SK-N-SH (cell line): ENCODE data around the gene DIS3L2. TPM values are rescaled to one million over a fixed set of nuclear protein-coding genes. Genes with fewer than 3 reads are reported as not detected.

Source experiments
- CTCF ChIA-PET: fragments of 300-600, 350-600 bp; formaldehyde crosslinking; extraction: SDS; loops from one replicate; lab custom pipeline; 2021; lab: Yijun Ruan, JAX
- POLR2A ChIA-PET: fragments of 350-600 bp; sonication (Branson Sonifier 250); formaldehyde crosslinking; extraction: SDS; loops from one replicate; lab custom pipeline; 2020; ENCODE audit warnings: antibody characterized with exemption, inconsistent platforms; lab: Yijun Ruan, JAX
- DNase-seq: peaks from one replicate; pipeline ENCODE4 v3.0.0; 2012
- H2AFZ ChIP-seq: fragments of 200-600 bp; sonication (generic); 2 replicates; pipeline ENCODE4 v1.8.1; 2016; ENCODE audit warnings: antibody characterized with exemption, mild to moderate bottlenecking, low read depth
- H3F3A ChIP-seq: fragments of 200-600 bp; sonication (generic); replicated peaks from 2 replicates; pipeline ENCODE3; 2016; ENCODE audit warnings: antibody characterized with exemption, mild to moderate bottlenecking; ENCODE audit not compliant: insufficient read depth
- H3K27ac ChIP-seq, 2 experiments: fragments of 200-500 bp in 1 of 2; fragments of 200-600 bp in 1 of 2; sonication (Bioruptor generic) in 1 of 2; sonication (generic), shearing (Covaris generic) in 1 of 2; 2 replicates each; pipeline versions ENCODE4 v1.5.1 to v1.6.1; 2014 to 2016; ENCODE audit warnings: low read depth in 2 of 2, inconsistent platforms in 1 of 2, low read length in 1 of 2, mild to moderate bottlenecking in 1 of 2, mixed read lengths in 1 of 2
- H3K27me3 ChIP-seq: fragments of 200-600 bp; sonication (generic), shearing (Covaris generic); 2 replicates; pipeline ENCODE4 v1.6.1; 2016; ENCODE audit warnings: mixed run types; ENCODE audit not compliant: insufficient read depth
- H3K36me3 ChIP-seq, 2 experiments: fragments of 200-500 bp in 1 of 2; fragments of 200-600 bp in 1 of 2; sonication (Bioruptor generic) in 1 of 2; sonication (generic) in 1 of 2; replicated peaks in 1 of 2; 2 replicates each; pipeline versions ENCODE3 to v1.5.1; 2014 to 2016; ENCODE audit warnings: low read length in 1 of 2, mild to moderate bottlenecking in 1 of 2; ENCODE audit not compliant: insufficient read depth in 2 of 2, control insufficient read depth in 1 of 2
- H3K4me1 ChIP-seq, 2 experiments: fragments of 200-500 bp in 1 of 2; fragments of 200-600 bp in 1 of 2; sonication (Bioruptor generic) in 1 of 2; sonication (generic), shearing (Covaris generic) in 1 of 2; 2 replicates each; pipeline versions ENCODE4 v1.5.1 to v1.6.1; 2014 to 2016; ENCODE audit warnings: low read depth in 1 of 2, low read length in 1 of 2, mixed run types in 1 of 2; ENCODE audit not compliant: insufficient read depth in 2 of 2, control insufficient read depth in 1 of 2
- H3K4me2 ChIP-seq: fragments of 200-600 bp; sonication (generic), shearing (Covaris generic); 2 replicates; pipeline ENCODE4 v1.6.1; 2017; ENCODE audit warnings: mixed run types
- H3K4me3 ChIP-seq, 2 experiments: fragments of 200-500 bp in 1 of 2; fragments of 200-600 bp in 1 of 2; sonication (Bioruptor generic) in 1 of 2; sonication (generic), shearing (Covaris generic) in 1 of 2; 2 replicates each; pipeline versions ENCODE4 v1.5.1 to v1.8.1; 2014 to 2016; ENCODE audit warnings: low read depth in 2 of 2, inconsistent platforms in 1 of 2, low read length in 1 of 2, mild to moderate bottlenecking in 1 of 2, mixed read lengths in 1 of 2, moderate library complexity in 1 of 2
- H3K79me2 ChIP-seq: fragments of 200-600 bp; sonication (generic); 2 replicates; pipeline ENCODE4 v1.8.1; 2017; ENCODE audit warnings: mild to moderate bottlenecking; ENCODE audit not compliant: insufficient read depth
- H3K9ac ChIP-seq: fragments of 200-600 bp; sonication (generic); 2 replicates; pipeline ENCODE4 v1.6.1; 2017; ENCODE audit warnings: mixed run types
- H3K9me2 ChIP-seq: fragments of 200-600 bp; sonication (generic); 2 replicates; pipeline ENCODE4 v1.6.1; 2017; ENCODE audit warnings: mixed run types
- H3K9me3 ChIP-seq: fragments of 200-600 bp; sonication (generic); 2 replicates; pipeline ENCODE4 v1.6.1; 2017; ENCODE audit warnings: mixed run types, mild to moderate bottlenecking, moderate library complexity
- H4K20me1 ChIP-seq: fragments of 200-600 bp; sonication (generic); 2 replicates; pipeline ENCODE4 v1.6.1; 2017; ENCODE audit warnings: mild to moderate bottlenecking, mixed run types; ENCODE audit not compliant: insufficient read depth
- CHD2 ChIP-seq: fragments of 150-350 bp; IDR thresholded peaks from 2 replicates; pipeline ENCODE4 v1.6.1; 2018; ENCODE audit warnings: low read length; ENCODE audit not compliant: partially characterized antibody
- EP300 ChIP-seq, 2 experiments: IDR thresholded peaks; 2 replicates each; pipeline versions ENCODE4 v1.4.0 to v1.6.1; 2012; ENCODE audit warnings: borderline replicate concordance in 1 of 2, low read depth in 1 of 2, low read length in 1 of 2
- EZH2phosphoT487 ChIP-seq: fragments of 200-600 bp; sonication (generic); IDR thresholded peaks from 2 replicates; pipeline ENCODE4 v1.6.1; 2017; ENCODE audit warnings: low read depth, mixed run types, mild to moderate bottlenecking, antibody characterized with exemption, moderate library complexity, borderline replicate concordance
- FOSL2 ChIP-seq: IDR thresholded peaks from 2 replicates; pipeline ENCODE4 v1.4.0; 2012; ENCODE audit warnings: low read depth, mild to moderate bottlenecking, moderate library complexity, borderline replicate concordance
- FOXJ3 ChIP-seq: sonication (generic); formaldehyde crosslinking; IDR thresholded peaks from 2 replicates; pipeline ENCODE4 v1.5.1; 2020; ENCODE audit warnings: mild to moderate bottlenecking, missing genetic modification reagents
- GABPA ChIP-seq: IDR thresholded peaks from 2 replicates; pipeline ENCODE4 v1.4.0; 2012; ENCODE audit warnings: low read depth, mild to moderate bottlenecking
- GATA2 ChIP-seq: sonication (generic); formaldehyde crosslinking; IDR thresholded peaks from 2 replicates; pipeline ENCODE4 v1.5.0; 2020; ENCODE audit warnings: mild to moderate bottlenecking, missing genetic modification reagents
- JUND ChIP-seq: IDR thresholded peaks from 2 replicates; pipeline ENCODE4 v1.4.0; 2012
- NFIC ChIP-seq: IDR thresholded peaks from 2 replicates; pipeline ENCODE4 v1.4.0; 2012; ENCODE audit warnings: borderline replicate concordance
- POLR2AphosphoS5 ChIP-seq: IDR thresholded peaks from 2 replicates; pipeline ENCODE4 v1.6.1; 2012; ENCODE audit warnings: low read depth, low read length
- RCOR1 ChIP-seq: fragments of 150-350 bp; IDR thresholded peaks from 2 replicates; pipeline ENCODE4 v1.6.1; 2017; ENCODE audit warnings: antibody characterized with exemption, low read length
- RFX5 ChIP-seq: IDR thresholded peaks from 2 replicates; pipeline ENCODE4 v1.6.1; 2012; ENCODE audit warnings: mild to moderate bottlenecking, improper control_type of control experiment, low read length
- RXRA ChIP-seq: IDR thresholded peaks from 2 replicates; pipeline ENCODE4 v1.4.0; 2012; ENCODE audit warnings: low read depth, mild to moderate bottlenecking, borderline replicate concordance
- TAF1 ChIP-seq: IDR thresholded peaks from 2 replicates; pipeline ENCODE4 v1.6.1; 2012; ENCODE audit warnings: low read depth, mild to moderate bottlenecking, low read length, moderate library complexity, borderline replicate concordance
- TCF12 ChIP-seq: IDR thresholded peaks from 2 replicates; pipeline ENCODE4 v1.4.0; 2012
- TEAD4 ChIP-seq: IDR thresholded peaks from 2 replicates; pipeline ENCODE4 v1.4.0; 2012; ENCODE audit warnings: mild to moderate bottlenecking, borderline replicate concordance; ENCODE audit not compliant: insufficient read depth
- YY1 ChIP-seq: IDR thresholded peaks from 2 replicates; pipeline ENCODE4 v1.4.0; 2012; ENCODE audit warnings: low read depth, mild to moderate bottlenecking
- WGBS: methylation state at CpG from one replicate; pipeline ENCODE4 v1.1.6; 2017; ENCODE audit warnings: low lambda C conversion rate; 5-methylcytosine and 5-hydroxymethylcytosine counted together
- polyA plus RNA-seq, 3 experiments: library from polyadenylated mRNA; depleted of rRNA; stranded (reverse); fragments of >200 nt; gene quantifications; 2 replicates each; pipeline ENCODE4 v1.2.3, GENCODE V29; 2012
- TF ChIP-seq, protein P1 (sequence below): IDR thresholded peaks from 2 replicates; pipeline ENCODE4 v1.4.0; 2012; ENCODE audit warnings: low read depth, borderline replicate concordance
- TF ChIP-seq, protein P2 (sequence below): IDR thresholded peaks from 2 replicates; pipeline ENCODE4 v1.6.1; 2012; ENCODE audit warnings: mild to moderate bottlenecking, low read depth, low read length, moderate library complexity

The DIS3L2 gene
- polyA plus RNA-seq, 1 of the 3 experiments (the other 2 are of a cell fraction), result 17.9 TPM

DNA sequence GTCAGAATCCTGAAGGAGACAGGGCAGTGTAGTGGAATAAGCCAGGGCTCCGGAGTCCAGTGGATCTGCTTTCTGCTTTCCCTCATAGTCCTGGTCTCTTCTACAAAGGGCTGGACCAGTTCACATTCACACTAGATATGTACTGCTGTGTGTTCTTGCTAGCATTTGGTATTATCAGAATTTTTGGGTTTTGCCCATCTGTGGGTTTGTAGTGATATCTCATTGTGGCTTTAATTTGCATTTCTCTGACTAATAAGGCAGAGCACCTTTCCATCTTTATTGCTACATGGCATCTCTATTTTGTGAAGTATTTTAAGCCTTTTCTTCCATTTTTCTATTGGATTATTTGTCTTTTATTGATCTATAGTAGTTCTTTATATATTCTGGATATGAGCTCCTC, 114.8 kb downstream of the DIS3L2 start (continued):
- no peak for TF ChIP-seq RFX5
- TF ChIP-seq YY1, result no peak
- TF ChIP-seq EP300 (IDR thresholded peaks at IDR 0.05; ENCODE audit: borderline replicate concordance in 1 of 2, low read depth in 1 of 2, low read length in 1 of 2), result no peak
- no peak for TF ChIP-seq FOSL2

DNA sequence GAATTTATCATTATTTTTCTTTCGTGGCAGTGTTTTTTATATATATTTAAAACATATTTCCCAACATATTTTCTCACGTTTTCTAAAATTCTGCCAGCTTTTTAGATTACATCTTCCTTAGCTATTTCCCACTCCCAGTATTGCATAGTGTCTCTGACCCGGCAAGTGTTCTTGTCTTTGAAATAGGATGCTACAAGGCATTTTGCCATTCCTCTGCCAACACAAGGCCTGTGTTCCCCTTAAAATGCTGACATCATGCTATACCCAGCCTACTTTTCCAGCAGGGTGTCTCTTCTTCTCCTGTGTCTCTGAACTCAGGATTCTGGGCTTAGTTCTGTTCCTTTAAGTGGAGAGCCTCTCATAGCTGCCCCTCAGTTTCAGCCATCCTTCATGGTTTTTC, 115.2 kb downstream of the DIS3L2 start:
- POLR2A ChIA-PET, result no interaction called here

More for the DNA sequence above, 115.2 kb downstream of the DIS3L2 start:
- Histone ChIP-seq H4K20me1 (peaks cover 3% of the 10 kb centered on the region; the same call in 1 of the 2 replicates), H2AFZ (no peak overlapping the region), H3K4me3 (no peak overlapping the region), H3K79me2 (peaks cover 9% of the 10 kb centered on the region; the same call in 1 of the 2 replicates), H3K9me2 (no peaks in the 10 kb centered on the region), H3K27me3 (no peaks in the 10 kb centered on the region), H3K4me2 (no peak overlapping the region), H3K27ac (no peak overlapping the region), H3F3A (no peaks in the 10 kb centered on the region), H3K4me1 (no peaks in the 10 kb centered on the region)
- no peak for DNase-seq
- CTCF ChIA-PET, result no interaction called here
- TF ChIP-seq EP300 (IDR thresholded peaks at IDR 0.05; ENCODE audit: borderline replicate concordance in 1 of 2, low read depth in 1 of 2, low read length in 1 of 2), result no peak
- no peak for TF ChIP-seq RXRA
- no peak for TF ChIP-seq TEAD4
- no peak for TF ChIP-seq EZH2phosphoT487
- TF ChIP-seq TCF12, result no peak
- no peak for TF ChIP-seq GABPA
- TF ChIP-seq, protein P1, sequence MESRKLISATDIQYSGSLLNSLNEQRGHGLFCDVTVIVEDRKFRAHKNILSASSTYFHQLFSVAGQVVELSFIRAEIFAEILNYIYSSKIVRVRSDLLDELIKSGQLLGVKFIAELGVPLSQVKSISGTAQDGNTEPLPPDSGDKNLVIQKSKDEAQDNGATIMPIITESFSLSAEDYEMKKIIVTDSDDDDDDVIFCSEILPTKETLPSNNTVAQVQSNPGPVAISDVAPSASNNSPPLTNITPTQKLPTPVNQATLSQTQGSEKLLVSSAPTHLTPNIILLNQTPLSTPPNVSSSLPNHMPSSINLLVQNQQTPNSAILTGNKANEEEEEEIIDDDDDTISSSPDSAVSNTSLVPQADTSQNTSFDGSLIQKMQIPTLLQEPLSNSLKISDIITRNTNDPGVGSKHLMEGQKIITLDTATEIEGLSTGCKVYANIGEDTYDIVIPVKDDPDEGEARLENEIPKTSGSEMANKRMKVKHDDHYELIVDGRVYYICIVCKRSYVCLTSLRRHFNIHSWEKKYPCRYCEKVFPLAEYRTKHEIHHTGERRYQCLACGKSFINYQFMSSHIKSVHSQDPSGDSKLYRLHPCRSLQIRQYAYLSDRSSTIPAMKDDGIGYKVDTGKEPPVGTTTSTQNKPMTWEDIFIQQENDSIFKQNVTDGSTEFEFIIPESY, result no peak
- TF ChIP-seq FOXJ3, result no peak
- no peak for TF ChIP-seq RCOR1
- TF ChIP-seq, protein P2, sequence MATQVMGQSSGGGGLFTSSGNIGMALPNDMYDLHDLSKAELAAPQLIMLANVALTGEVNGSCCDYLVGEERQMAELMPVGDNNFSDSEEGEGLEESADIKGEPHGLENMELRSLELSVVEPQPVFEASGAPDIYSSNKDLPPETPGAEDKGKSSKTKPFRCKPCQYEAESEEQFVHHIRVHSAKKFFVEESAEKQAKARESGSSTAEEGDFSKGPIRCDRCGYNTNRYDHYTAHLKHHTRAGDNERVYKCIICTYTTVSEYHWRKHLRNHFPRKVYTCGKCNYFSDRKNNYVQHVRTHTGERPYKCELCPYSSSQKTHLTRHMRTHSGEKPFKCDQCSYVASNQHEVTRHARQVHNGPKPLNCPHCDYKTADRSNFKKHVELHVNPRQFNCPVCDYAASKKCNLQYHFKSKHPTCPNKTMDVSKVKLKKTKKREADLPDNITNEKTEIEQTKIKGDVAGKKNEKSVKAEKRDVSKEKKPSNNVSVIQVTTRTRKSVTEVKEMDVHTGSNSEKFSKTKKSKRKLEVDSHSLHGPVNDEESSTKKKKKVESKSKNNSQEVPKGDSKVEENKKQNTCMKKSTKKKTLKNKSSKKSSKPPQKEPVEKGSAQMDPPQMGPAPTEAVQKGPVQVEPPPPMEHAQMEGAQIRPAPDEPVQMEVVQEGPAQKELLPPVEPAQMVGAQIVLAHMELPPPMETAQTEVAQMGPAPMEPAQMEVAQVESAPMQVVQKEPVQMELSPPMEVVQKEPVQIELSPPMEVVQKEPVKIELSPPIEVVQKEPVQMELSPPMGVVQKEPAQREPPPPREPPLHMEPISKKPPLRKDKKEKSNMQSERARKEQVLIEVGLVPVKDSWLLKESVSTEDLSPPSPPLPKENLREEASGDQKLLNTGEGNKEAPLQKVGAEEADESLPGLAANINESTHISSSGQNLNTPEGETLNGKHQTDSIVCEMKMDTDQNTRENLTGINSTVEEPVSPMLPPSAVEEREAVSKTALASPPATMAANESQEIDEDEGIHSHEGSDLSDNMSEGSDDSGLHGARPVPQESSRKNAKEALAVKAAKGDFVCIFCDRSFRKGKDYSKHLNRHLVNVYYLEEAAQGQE, result no peak
- no peak for TF ChIP-seq CHD2
- TF ChIP-seq TAF1, result no peak
- no peak for TF ChIP-seq NFIC
- TF ChIP-seq GATA2 (CRISPR knock-in tag), result no peak
- no peak for TF ChIP-seq JUND
- no peak for TF ChIP-seq POLR2AphosphoS5
- TF ChIP-seq, all 33 proteins: peak for 0
- Histone ChIP-seq H3K9ac (no peak overlapping the region), H3K9me3 (no peaks in the 10 kb centered on the region), H3K36me3 (no peaks in the 10 kb centered on the region)
- WGBS, result 90% methylated on average over 3 of the region's 3 CpGs
